ENCODE data around the gene NT5C1A.

The NT5C1A gene

GRCh38 chr1:39623053-39623452 lies 48.9 kb downstream of the NT5C1A start:
- ChIA-PET CTCF (interaction anchor here (0.5 to 3.2 kb wide), 2 partner anchors 13 to 80 kb away, joined by 3 to 19 read pairs; no protein-coding TSS in a partner anchor), POLR2A (no interaction called here)
- no peaks in the 10 kb centered on the region for H3K4me1 ChIP-seq (ENCODE audit: control insufficient read depth, insufficient read depth, low read length)
- H3K9me3 ChIP-seq (ENCODE audit: control insufficient read depth, insufficient read depth, low read depth, low read length): no peaks in the 10 kb centered on the region
- TF ChIP-seq INSM2 (tag by site-specific recombination; IDR thresholded peaks at IDR 0.05): no peak
- no peak for TF ChIP-seq ZNF221 (tag by site-specific recombination; IDR thresholded peaks at IDR 0.05; ENCODE audit: borderline replicate concordance)
- no peak for TF ChIP-seq KLF7 (tag by site-specific recombination; IDR thresholded peaks at IDR 0.05; ENCODE audit: borderline replicate concordance)
- no peak for TF ChIP-seq ZNF426 (tag by site-specific recombination; IDR thresholded peaks at IDR 0.05)
- TF ChIP-seq BCL11A (tag by site-specific recombination; IDR thresholded peaks at IDR 0.05; ENCODE audit: low read depth): no peak
- no peak overlapping the region for H3K27ac ChIP-seq (ENCODE audit: extremely low read depth, low read depth, low read length)
- H3K4me3 ChIP-seq (ENCODE audit: low read depth, low read length): no peak overlapping the region
- H3K36me3 ChIP-seq (ENCODE audit: control insufficient read depth in 2 of 2, insufficient read depth in 1 of 2, low read length in 2 of 2): peaks cover 0 to 27% of the 10 kb centered on the region in 2 experiments; a peak in 1 of 3 replicates

- H3K36me3 ChIP-seq (ENCODE audit: control insufficient read depth in 2 of 2, insufficient read depth in 1 of 2, low read length in 2 of 2): peaks cover 0 to 21% of the 10 kb centered on the region in 2 experiments; a peak in 1 of 3 replicates
- no peak for TF ChIP-seq ZNF214 (tag by site-specific recombination; IDR thresholded peaks at IDR 0.05; ENCODE audit: borderline replicate concordance)
- TF ChIP-seq ZNF645 (tag by site-specific recombination; IDR thresholded peaks at IDR 0.05): no peak
- TF ChIP-seq GLIS2 (tag by site-specific recombination; IDR thresholded peaks at IDR 0.05): no peak
- no peak for TF ChIP-seq MZF1 (tag by site-specific recombination; IDR thresholded peaks at IDR 0.05; ENCODE audit: borderline replicate concordance)
- TF ChIP-seq ZNF558 (tag by site-specific recombination; IDR thresholded peaks at IDR 0.05): no peak
- TF ChIP-seq ZNF510 (tag by site-specific recombination; IDR thresholded peaks at IDR 0.05; ENCODE audit: insufficient replicate concordance): no peak
- TF ChIP-seq ZNF221 (tag by site-specific recombination; IDR thresholded peaks at IDR 0.05; ENCODE audit: borderline replicate concordance): no peak
- TF ChIP-seq REST (tag by site-specific recombination; IDR thresholded peaks at IDR 0.05): no peak
- TF ChIP-seq YY2 (tag by site-specific recombination; IDR thresholded peaks at IDR 0.05): no peak
- TF ChIP-seq ZNF391 (tag by site-specific recombination; IDR thresholded peaks at IDR 0.05; ENCODE audit: borderline replicate concordance, low read depth): no peak
- no peak for TF ChIP-seq AEBP2 (tag by site-specific recombination; IDR thresholded peaks at IDR 0.05; ENCODE audit: borderline replicate concordance)
- no peaks in the 10 kb centered on the region for H3K9me3 ChIP-seq (ENCODE audit: control insufficient read depth, insufficient read depth, low read depth, low read length)
- ChIA-PET CTCF (interaction anchor here (0.5 to 3.2 kb wide), 2 partner anchors 13 to 79 kb away, joined by 3 to 19 read pairs; no protein-coding TSS in a partner anchor), POLR2A (no interaction called here)
- H3K4me3 ChIP-seq (ENCODE audit: low read depth, low read length): no peak overlapping the region
- no peak overlapping the region for H3K27ac ChIP-seq (ENCODE audit: extremely low read depth, low read depth, low read length)
- H3K4me1 ChIP-seq (ENCODE audit: control insufficient read depth, insufficient read depth, low read length): no peaks in the 10 kb centered on the region
Observed at GRCh38 chr1:39622427-39622826, 49.5 kb downstream of the NT5C1A start.

Data from HEK293 (cell line).